Neuronal stem cell (in vitro differentiated cells): ENCODE data around the gene BUD23.

Experiments
- DNase-seq: peaks from one replicate; pipeline ENCODE4 v3.0.0-alpha.2; 2013; ENCODE audit warnings: low spot score
- H2AFZ ChIP-seq: one replicate; pipeline ENCODE4 v1.6.1; 2013; ENCODE audit warnings: mild to moderate bottlenecking, low read length, inconsistent platforms
- H2AK5ac ChIP-seq: 2 replicates; pipeline ENCODE4 v1.6.1; 2013; ENCODE audit warnings: low read depth, mild to moderate bottlenecking, inconsistent platforms, low read length, moderate library complexity, mixed read lengths
- H2BK120ac ChIP-seq: 2 replicates; pipeline ENCODE4 v1.6.1; 2013; ENCODE audit warnings: low read depth, mild to moderate bottlenecking, inconsistent platforms, low read length, moderate library complexity, mixed read lengths
- H2BK12ac ChIP-seq: one replicate; pipeline ENCODE4 v1.6.1; 2013; ENCODE audit warnings: low read length, inconsistent platforms
- H2BK15ac ChIP-seq: 2 replicates; pipeline ENCODE4 v1.6.1; 2013; ENCODE audit warnings: mild to moderate bottlenecking, low read length, inconsistent platforms, mixed read lengths
- H2BK5ac ChIP-seq: one replicate; pipeline ENCODE4 v1.6.1; 2013; ENCODE audit warnings: inconsistent platforms, mild to moderate bottlenecking, low read length, moderate library complexity
- H3K14ac ChIP-seq: one replicate; pipeline ENCODE4 v1.6.1; 2013; ENCODE audit warnings: low read length, inconsistent platforms
- H3K18ac ChIP-seq: 2 replicates; pipeline ENCODE4 v1.6.1; 2013; ENCODE audit warnings: low read length, inconsistent platforms
- H3K23ac ChIP-seq: 2 replicates; pipeline ENCODE4 v1.6.1; 2013; ENCODE audit warnings: low read depth, mild to moderate bottlenecking, mixed read lengths, low read length, inconsistent platforms; ENCODE audit not compliant: poor library complexity
- H3K27ac ChIP-seq: replicated peaks from 3 replicates; pipeline ENCODE4 v1.5.1; 2013; ENCODE audit warnings: low read length, inconsistent platforms
- H3K27me3 ChIP-seq, 3 experiments: 2 replicates each; pipeline ENCODE4 v1.6.1; 2013; ENCODE audit warnings: low read length in 3 of 3, mild to moderate bottlenecking in 2 of 3, inconsistent platforms in 1 of 3, low read depth in 1 of 3, mixed read lengths in 1 of 3, moderate library complexity in 1 of 3; ENCODE audit not compliant: control insufficient read depth in 3 of 3, insufficient read depth in 3 of 3
- H3K36me3 ChIP-seq, 2 donors: replicated peaks in 1 of 2; 2 replicates each; pipeline ENCODE4 v1.6.1; 2013; ENCODE audit warnings: low read length in 2 of 2; ENCODE audit not compliant: control insufficient read depth in 2 of 2, insufficient read depth in 2 of 2
- H3K4ac ChIP-seq: 2 replicates; pipeline ENCODE4 v1.6.1; 2013; ENCODE audit warnings: inconsistent platforms, mild to moderate bottlenecking, low read length, moderate library complexity
- H3K4me1 ChIP-seq, 2 donors: 1 replicate in 1 of 2; 2 replicates in 1 of 2; pipeline ENCODE4 v1.6.1; 2013; ENCODE audit warnings: low read length in 2 of 2, low read depth in 1 of 2; ENCODE audit not compliant: control insufficient read depth in 2 of 2, insufficient read depth in 1 of 2
- H3K4me2 ChIP-seq: one replicate; pipeline ENCODE4 v1.6.1; 2013; ENCODE audit warnings: mild to moderate bottlenecking, low read length, inconsistent platforms; ENCODE audit not compliant: insufficient read depth, poor library complexity, severe bottlenecking
- H3K4me3 ChIP-seq, 2 donors: 2 replicates each; pipeline ENCODE4 v1.5.1; 2013; ENCODE audit warnings: low read length in 2 of 2, mild to moderate bottlenecking in 2 of 2, inconsistent platforms in 1 of 2, moderate library complexity in 1 of 2
- H3K79me1 ChIP-seq: one replicate; pipeline ENCODE4 v1.6.1; 2013; ENCODE audit warnings: low read depth, mild to moderate bottlenecking, inconsistent platforms, low read length, moderate library complexity
- H3K9ac ChIP-seq: one replicate; pipeline ENCODE4 v1.6.1; 2013; ENCODE audit warnings: mild to moderate bottlenecking, low read depth, low read length, inconsistent platforms; ENCODE audit not compliant: poor library complexity
- H3K9me3 ChIP-seq, 2 donors: replicated peaks in 1 of 2; 2 replicates each; pipeline versions ENCODE3 to v1.6.1; 2013; ENCODE audit warnings: low read length in 2 of 2, mild to moderate bottlenecking in 2 of 2, inconsistent platforms in 1 of 2, low read depth in 1 of 2, mixed read lengths in 1 of 2, moderate library complexity in 1 of 2; ENCODE audit not compliant: control insufficient read depth in 2 of 2, insufficient read depth in 1 of 2
- H4K8ac ChIP-seq: one replicate; pipeline ENCODE4 v1.6.1; 2013; ENCODE audit warnings: low read depth, mild to moderate bottlenecking, inconsistent platforms, low read length, moderate library complexity
- H4K91ac ChIP-seq: one replicate; pipeline ENCODE4 v1.6.1; 2013; ENCODE audit warnings: low read length, low read depth, mild to moderate bottlenecking, inconsistent platforms; ENCODE audit not compliant: poor library complexity
- WGBS, 2 donors: extraction: QIAGEN DNeasy Blood & Tissue Kit; methylation state at CpG; one replicate each; pipeline ENCODE4 v1.1.7; 2013; ENCODE audit warnings: missing lambda C conversion rate in 2 of 2, mixed read lengths in 1 of 2; ENCODE audit not compliant: insufficient read length in 2 of 2, insufficient replicate concordance in 1 of 2; ENCODE audit errors: extremely low coverage in 2 of 2; 5-methylcytosine and 5-hydroxymethylcytosine counted together

The BUD23 gene

DNA sequence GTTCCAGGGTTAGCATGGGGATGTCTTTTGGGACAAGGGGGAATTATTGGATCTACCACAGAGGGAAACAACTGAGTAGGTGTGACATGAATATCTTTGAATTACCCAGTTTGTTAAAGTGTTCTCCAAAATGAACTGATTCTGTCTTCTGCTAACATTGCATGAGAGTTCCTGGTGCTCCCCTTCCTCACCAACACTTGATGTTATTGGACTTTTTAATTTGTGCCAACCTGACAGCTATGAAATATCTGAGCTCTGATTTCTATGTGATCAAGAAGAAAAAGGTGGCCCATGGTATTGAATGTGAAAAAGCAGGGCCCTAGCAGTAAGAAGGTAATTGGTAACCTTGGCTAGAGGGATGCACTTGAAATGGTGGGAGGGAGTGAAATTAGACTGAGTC lies 20.4 kb upstream of the BUD23 start:
- H3K36me3 ChIP-seq, result no peaks in the 10 kb centered on the region
- no peak overlapping the region for H2BK15ac ChIP-seq
- no peak overlapping the region for H3K9ac ChIP-seq
- no peak overlapping the region for H3K14ac ChIP-seq
- H3K4me3 ChIP-seq, result no peak overlapping the region
- H3K18ac ChIP-seq, result no peak overlapping the region
- H2AK5ac ChIP-seq, result no peak overlapping the region
- no peak overlapping the region for H4K8ac ChIP-seq
- no peak overlapping the region for H2BK5ac ChIP-seq
- H2BK120ac ChIP-seq, result no peak overlapping the region
- peaks cover 5 to 6% of the 10 kb centered on the region in 2 donors for H3K4me1 ChIP-seq
- no peak for DNase-seq
- no peak overlapping the region for H2BK12ac ChIP-seq
- peaks cover 0 to 4% (median 0%) of the 10 kb centered on the region in 3 experiments for H3K27me3 ChIP-seq
- no peak overlapping the region for H3K4me2 ChIP-seq
- H3K23ac ChIP-seq, result no peak overlapping the region
- no peak overlapping the region for H3K4ac ChIP-seq
- H3K79me1 ChIP-seq, result no peaks in the 10 kb centered on the region
- peaks cover 2 to 4% of the 10 kb centered on the region in 2 donors for H3K9me3 ChIP-seq
- H3K27ac ChIP-seq, result no peak overlapping the region
- H2AFZ ChIP-seq, result no peak overlapping the region
- no peak overlapping the region for H4K91ac ChIP-seq

DNA sequence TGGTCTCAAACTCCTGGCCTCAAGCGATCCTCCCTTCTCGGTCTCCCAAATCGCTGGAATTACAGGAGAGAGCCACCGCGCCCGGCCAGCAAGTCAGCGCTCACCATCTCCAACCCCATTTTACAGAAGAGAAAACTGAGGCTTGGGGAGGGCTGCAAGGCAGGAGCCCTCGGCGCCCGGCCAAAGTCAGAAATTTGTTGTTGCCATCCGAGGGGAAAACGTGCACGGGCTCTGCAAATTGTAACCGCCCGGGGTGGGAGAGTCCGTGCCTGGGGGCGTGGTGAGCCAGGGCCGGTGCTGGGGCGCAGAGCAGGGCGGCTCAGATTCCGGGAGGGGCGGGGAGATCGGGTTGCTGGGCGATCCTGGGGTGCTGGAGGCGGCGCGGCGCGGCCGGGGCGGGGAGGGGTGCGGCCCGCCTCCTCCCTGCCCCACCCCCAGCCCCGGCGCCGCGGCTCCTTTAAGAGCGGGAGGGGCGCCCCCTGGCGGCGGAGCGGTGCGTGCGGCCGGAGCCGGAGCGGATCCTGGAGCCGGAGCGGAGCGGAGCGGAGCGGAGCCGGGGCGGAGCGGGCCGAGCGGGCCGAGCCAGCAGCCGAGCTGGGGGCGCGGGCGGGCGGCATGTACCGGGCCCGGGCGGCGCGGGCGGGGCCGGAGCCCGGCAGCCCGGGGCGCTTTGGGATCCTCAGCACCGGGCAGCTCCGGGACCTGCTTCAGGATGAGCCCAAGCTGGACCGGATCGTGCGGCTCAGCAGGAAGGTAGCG lies 15.9 kb upstream of the BUD23 start, which contains the start of gene VPS37D:
Gene VPS37D (plus strand): TSS at position 488 of the 759 bp plus-strand sequence. CDS start 128 bp downstream, at position 616.
- Histone ChIP-seq H3K4ac (peak within 1 kb of the TSS; percentile 93), H3K23ac (peak within 1 kb of the TSS; percentile 85), H3K18ac (peak within 1 kb of the TSS; percentile 97), H2BK15ac (peak within 1 kb of the TSS; percentile 49), H3K36me3 (peaks cover 7 to 13% of the 10 kb centered on the region in 2 donors), H4K91ac (peak within 1 kb of the TSS; percentile 7), H2AFZ (peak within 1 kb of the TSS; percentile 95), H2AK5ac (peak within 1 kb of the TSS; percentile 94), H3K4me1 (peaks cover 5 to 17% of the 10 kb centered on the region in 2 donors), H3K9ac (peak within 1 kb of the TSS; percentile 91), H4K8ac (peak within 1 kb of the TSS; percentile 17), H2BK5ac (peak within 1 kb of the TSS; percentile 87), H3K79me1 (peaks cover 9% of the 10 kb centered on the region), H3K9me3 (peaks cover 2 to 4% of the 10 kb centered on the region in 2 donors), H2BK120ac (peak within 1 kb of the TSS; percentile 61), H3K4me2 (peak within 1 kb of the TSS; percentile 91), H3K14ac (peak within 1 kb of the TSS; percentile 94), H2BK12ac (no peak within 1 kb of the TSS), H3K27ac (peak within 1 kb of the TSS; percentile 49), H3K27me3 (peaks cover 0 to 4% (median 0%) of the 10 kb centered on the region in 3 experiments), H3K4me3 (peak within 1 kb of the TSS; percentile 79 to 93)
- peak; percentile 94 for DNase-seq
- WGBS, 2 donors, result no CpG with 5 or more reads among the region's 79 CpGs

DNA sequence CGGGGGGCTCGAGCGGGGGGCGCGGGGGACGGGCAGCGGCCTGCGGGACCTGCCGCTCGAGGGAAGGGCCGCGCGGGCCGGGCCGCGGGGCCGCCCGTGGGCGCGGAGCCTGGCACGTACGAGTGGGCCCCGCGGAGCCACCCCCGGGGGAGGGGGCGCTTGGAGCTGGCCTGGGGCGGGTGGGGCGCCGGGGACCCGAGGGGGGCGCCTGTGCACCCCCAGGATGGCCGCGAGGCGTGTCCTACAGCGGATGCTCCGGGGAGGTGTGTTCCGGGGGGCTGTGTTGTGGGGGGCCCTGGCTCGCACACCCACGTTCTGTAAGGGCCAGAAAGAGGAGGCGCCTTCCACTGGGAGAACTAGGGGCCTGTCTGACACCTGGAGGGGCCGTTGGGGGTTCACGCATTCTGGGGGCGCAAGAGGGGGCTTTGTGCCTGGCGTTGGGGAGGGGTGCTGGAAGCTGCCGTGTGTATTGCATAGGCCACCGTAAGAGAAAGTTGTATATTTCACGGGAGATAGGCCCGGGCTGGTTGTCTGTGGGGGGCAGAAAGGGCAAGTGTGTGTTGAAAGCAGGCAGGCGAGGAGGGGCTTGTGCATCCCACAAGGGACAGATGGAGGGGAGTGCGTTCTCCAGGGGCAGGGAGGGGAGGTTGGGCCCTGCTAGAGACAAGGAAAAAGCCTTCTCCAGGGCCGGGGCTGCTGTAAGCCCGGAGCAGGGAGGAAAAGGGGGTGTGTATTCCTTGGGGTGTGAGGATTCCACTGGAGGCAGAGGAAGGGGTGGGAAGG lies 15.1 kb upstream of the BUD23 start:
- peak overlapping the region; percentile 61 for H2BK120ac ChIP-seq
- peak overlapping the region; percentile 79 to 93 for H3K4me3 ChIP-seq
- H3K4me2 ChIP-seq, result peak overlapping the region; percentile 91
- peak overlapping the region; percentile 97 for H3K18ac ChIP-seq
- H3K14ac ChIP-seq, result peak overlapping the region; percentile 94
- WGBS, 2 donors, result no CpG with 5 or more reads among the region's 52 CpGs
- H3K36me3 ChIP-seq, result peaks cover 7 to 13% of the 10 kb centered on the region in 2 donors
- H3K23ac ChIP-seq, result peak overlapping the region; percentile 85
- peak overlapping the region; percentile 7 for H4K91ac ChIP-seq
- H3K9ac ChIP-seq, result peak overlapping the region; percentile 91
- no peak overlapping the region for H2BK12ac ChIP-seq
- peak overlapping the region; percentile 87 for H2BK5ac ChIP-seq
- peak overlapping the region; percentile 49 for H2BK15ac ChIP-seq
- peaks cover 0 to 4% (median 0%) of the 10 kb centered on the region in 3 experiments for H3K27me3 ChIP-seq
- no peak for DNase-seq
- H3K4me1 ChIP-seq, result peaks cover 5 to 17% of the 10 kb centered on the region in 2 donors
- H3K9me3 ChIP-seq, result peaks cover 0 to under 1% of the 10 kb centered on the region in 2 donors
- H4K8ac ChIP-seq, result peak overlapping the region; percentile 17
- peak overlapping the region; percentile 72 for H2AFZ ChIP-seq
- H3K4ac ChIP-seq, result peak overlapping the region; percentile 93
- peak overlapping the region; percentile 49 for H3K27ac ChIP-seq
- peaks cover 9% of the 10 kb centered on the region for H3K79me1 ChIP-seq
- peak overlapping the region; percentile 94 for H2AK5ac ChIP-seq

DNA sequence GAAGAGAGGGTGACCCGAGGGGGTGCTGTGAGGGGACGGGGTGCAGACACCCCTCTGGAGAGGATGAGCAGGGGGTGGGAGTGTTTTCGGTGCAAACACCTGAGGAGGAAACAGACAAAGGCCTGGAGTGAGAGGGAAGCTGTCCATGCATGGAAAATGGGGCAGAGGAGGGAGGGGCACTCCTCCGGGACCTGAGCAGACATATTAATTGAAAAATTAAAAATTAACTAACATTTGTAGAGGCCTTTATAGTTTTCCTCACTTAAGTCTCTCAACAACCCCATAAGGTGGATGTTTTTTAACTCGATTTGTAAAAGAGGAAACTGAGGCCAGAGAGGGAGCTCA lies 14.5 kb upstream of the BUD23 start:
- Histone ChIP-seq H4K8ac (no peak overlapping the region), H2AK5ac (peak overlapping the region; percentile 94), H3K9me3 (no peaks in the 10 kb centered on the region), H2AFZ (peak overlapping the region; percentile 72), H3K27ac (no peak overlapping the region), H3K18ac (peak overlapping the region; percentile 92), H3K4me3 (peak overlapping the region; percentile 79 to 93), H3K27me3 (peaks cover 0 to 4% (median 0%) of the 10 kb centered on the region in 3 experiments), H3K23ac (peak overlapping the region; percentile 85), H3K79me1 (peaks cover 9% of the 10 kb centered on the region), H2BK5ac (peak overlapping the region; percentile 87), H3K4me1 (peaks cover 5 to 17% of the 10 kb centered on the region in 2 donors), H2BK15ac (no peak overlapping the region), H3K4ac (peak overlapping the region; percentile 93), H2BK12ac (no peak overlapping the region), H4K91ac (no peak overlapping the region), H3K9ac (peak overlapping the region; percentile 88), H3K4me2 (peak overlapping the region; percentile 91), H3K14ac (peak overlapping the region; percentile 94), H3K36me3 (peaks cover 7 to 13% of the 10 kb centered on the region in 2 donors), H2BK120ac (no peak overlapping the region)
- no peak for DNase-seq
- WGBS, 2 donors, result no CpG with 5 or more reads among the region's 5 CpGs
